ENCODE measurements around the gene SCUBE2.

The SCUBE2 gene

GRCh38 chr11:9091044-9091922 is at the start of gene SCUBE2:
Gene SCUBE2, minus strand, starts transcription at chr11:9091599. Its CDS starts 71 bp downstream, at chr11:9091528.
- peak; percentile 81 for DNase-seq (ENCODE audit: low spot score)

GRCh38 chr11:9141186-9141585 is 49.8 kb upstream of the SCUBE2 start:
- no peak for DNase-seq (ENCODE audit: low spot score)

DNA sequence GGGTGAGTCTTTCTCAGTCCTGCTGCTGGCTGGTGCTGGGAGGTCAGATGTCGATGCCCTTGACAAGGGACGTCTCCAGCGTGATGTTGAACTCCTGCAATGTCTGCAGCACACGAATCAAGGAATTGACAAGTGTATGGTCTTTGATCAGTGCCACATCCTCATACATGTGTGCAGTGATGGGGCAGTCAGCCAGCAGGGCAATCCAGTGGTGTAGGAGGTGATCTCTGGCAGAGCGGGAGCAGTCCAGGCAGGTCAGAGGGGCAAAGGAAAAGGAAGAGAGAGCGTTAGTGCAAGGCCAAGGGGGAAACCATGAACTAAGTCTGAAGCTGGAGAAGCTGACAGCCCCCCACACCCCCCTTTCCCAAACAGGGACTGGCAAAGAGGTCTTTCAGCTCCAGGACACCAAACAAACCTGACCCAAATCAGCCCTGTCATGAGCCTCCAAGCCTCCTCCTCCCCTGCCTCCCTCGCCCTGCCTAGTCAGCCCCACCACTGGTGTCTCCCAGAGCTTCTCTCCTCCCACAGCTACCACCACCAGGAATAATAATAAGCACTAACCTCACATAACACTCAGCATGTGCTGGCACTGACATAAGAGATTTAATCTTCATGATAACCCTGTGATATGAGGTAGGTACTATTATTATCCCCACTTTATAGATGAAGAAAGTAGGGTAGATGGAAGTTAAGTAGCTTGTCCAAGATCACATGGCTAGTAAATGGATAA is 48.4 kb upstream of the SCUBE2 start:
- DNase-seq (ENCODE audit: low spot score) = no peak

DNA sequence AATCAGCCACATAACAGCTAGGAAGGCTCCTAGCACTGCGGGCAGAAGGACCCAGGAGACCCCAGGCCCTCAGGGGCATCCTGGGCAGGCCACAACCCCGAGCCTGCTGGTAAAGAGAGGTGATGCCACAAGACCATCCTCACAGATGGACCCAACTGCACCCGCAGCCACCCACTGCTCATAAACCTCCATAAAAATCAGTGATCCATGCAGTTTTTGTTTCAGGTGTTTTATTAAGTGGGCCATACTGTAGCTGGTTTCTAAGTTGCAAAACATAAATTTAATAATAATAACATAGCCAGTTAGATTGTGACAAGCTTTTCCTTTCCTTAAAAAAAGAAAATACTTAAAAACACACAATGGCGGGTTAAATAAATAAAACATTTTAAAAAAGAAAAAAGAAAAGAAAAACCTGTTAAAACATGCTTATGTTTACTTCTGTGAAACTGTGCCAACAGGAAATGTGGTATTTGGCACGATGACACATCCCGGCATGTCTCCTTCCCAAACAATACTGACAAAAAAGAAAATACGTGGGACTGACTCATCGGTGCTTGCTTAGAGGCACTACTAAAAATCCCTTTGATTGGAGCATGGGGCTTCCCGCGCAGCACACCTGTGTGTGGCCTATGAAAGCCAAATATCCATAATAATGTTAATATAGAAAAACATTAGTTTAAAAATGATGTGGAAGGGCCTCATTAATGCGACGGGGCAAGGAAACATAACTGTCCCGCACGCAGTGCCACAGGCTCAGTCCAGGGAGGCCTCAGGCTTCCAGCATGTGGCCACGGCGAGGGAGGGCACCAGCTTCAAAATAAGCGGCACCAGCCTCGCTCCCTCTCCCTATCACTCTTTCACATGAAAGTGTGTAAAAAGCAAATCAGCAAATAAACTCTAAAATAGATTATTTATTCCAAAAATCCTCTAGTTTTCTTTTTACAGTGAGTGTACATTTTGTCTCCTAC is 47.5 kb upstream of the SCUBE2 start:
- DNase-seq (ENCODE audit: low spot score) = peak; percentile 78

DNA sequence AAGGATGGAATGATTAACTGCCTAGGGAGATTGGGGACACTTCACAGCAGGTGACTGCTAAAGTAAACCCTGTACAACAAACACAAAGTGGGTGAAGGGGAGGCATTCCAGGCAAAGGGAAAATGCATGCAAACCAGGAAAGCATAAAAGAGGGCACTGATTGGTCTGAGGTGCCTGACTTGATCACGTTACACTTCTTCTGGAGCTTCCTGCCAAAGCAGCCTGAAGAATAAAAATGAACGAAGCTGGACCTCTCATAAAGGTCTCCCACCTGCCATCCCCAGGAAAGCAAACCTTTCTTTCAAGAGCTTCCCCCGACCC is 46.7 kb upstream of the SCUBE2 start:
- no peak for DNase-seq (ENCODE audit: low spot score)

DNA sequence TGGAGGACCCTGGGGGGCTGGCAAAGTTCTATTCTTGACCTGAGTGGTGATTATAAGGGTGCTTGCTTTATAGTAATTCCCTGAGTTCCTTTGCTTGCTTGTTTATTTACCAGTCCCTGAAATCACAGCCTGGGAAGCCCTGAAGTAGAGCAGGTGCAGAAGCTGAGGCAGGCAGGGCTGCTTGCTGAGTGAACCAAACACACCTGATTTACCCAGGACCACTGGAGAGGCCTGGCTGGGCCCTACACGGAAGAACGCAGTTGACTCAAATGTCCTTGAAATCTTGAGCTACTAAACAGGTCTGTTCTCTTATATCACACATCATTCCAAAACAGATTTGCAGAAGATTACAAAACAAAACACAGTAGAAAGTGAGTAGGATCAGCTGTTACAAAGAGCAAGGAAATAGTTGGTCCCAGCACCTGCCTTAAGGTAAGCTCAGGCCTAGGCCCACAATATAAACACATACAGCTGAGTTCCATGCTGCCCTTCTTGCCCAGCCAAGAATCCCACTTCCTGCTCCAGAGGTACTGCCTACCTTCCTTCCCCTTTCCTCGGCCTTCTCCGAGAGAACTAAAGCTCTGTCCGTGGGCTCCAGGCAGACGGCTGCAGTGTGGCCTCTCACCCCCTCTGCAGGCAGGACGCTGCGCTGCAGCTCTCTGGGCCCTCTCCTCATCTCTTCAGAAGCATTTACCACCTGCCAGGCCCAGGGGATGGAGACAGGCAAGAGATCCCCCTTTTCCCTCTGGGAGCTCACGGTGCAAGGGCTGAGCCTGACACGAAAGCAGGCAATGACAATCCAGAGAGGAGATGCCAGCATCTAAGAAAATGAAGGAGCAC is 46.1 kb upstream of the SCUBE2 start:
- peak; percentile 85 for DNase-seq (ENCODE audit: low spot score)

- no peak for DNase-seq (ENCODE audit: low spot score)
Measured at GRCh38 chr11:9136741-9137140, 45.3 kb upstream of the SCUBE2 start.

DNA sequence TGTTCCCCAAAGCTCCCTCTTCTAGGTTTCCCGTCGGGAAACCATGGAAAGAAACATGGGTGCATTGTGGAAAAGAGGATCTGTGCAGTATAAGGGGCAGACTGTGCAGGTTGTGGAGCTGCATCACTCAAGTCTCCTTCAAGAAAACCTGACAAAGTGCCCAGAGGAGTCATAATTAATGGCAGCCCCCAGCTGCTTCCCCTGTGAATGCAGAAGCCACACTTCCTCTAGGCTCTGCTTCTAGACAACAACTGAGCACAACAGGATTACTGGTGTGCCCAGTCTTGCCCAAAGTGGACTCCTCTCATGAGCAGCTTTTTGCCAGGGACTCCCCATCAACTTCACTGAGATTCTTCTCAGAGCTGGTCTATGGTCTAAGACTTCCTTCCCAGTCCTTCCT is 42.6 kb upstream of the SCUBE2 start:
- DNase-seq (ENCODE audit: low spot score) = no peak

- no peak for DNase-seq (ENCODE audit: low spot score)
Measured at GRCh38 chr11:9132203-9132878, 40.9 kb upstream of the SCUBE2 start.

- no peak for DNase-seq (ENCODE audit: low spot score)
Measured at GRCh38 chr11:9130297-9130696, 38.9 kb upstream of the SCUBE2 start.

- no peak for DNase-seq (ENCODE audit: low spot score)
Measured at GRCh38 chr11:9126636-9127035, 35.2 kb upstream of the SCUBE2 start.

DNA sequence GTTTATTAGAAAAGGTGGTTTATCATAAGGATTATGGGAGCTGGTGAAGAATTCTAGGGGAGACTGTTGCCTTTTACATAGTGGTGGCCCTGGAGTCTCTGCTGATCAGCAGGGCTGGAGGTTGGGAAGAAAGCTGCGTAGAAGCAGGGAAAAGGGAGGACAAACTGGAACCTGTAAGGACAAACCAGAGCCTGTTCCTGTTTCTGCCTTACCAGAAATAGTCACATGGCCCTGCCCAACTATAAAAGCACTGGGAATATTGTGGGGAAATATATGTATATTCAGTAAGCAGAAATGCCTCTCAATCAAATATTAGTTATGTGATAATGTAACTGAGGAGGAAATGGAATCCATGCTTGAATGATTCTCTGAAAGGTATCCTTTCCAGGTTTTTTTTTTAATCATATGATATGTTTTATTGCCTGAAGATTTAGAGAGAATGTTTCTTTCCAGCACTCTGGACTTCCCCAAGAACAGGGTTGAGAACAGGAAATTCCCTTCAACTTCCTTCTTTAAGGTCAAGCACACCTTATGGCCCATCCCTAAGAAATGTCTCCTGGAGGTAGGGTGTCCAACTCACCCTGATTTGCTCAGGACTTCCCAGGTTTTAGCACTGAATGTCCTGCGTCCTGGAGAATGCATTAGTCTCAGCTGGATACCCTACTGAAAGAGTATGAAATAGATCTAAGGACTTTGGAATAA is 33.9 kb upstream of the SCUBE2 start:
- DNase-seq (ENCODE audit: low spot score) = no peak

- no peak for DNase-seq (ENCODE audit: low spot score)
Measured at GRCh38 chr11:9123595-9124304, 32.4 kb upstream of the SCUBE2 start.

GRCh38 chr11:9121469-9121796 is 30.0 kb upstream of the SCUBE2 start:
- DNase-seq (ENCODE audit: low spot score) = no peak

GRCh38 chr11:9120664-9121468 is 29.5 kb upstream of the SCUBE2 start:
- no peak for DNase-seq (ENCODE audit: low spot score)

DNA sequence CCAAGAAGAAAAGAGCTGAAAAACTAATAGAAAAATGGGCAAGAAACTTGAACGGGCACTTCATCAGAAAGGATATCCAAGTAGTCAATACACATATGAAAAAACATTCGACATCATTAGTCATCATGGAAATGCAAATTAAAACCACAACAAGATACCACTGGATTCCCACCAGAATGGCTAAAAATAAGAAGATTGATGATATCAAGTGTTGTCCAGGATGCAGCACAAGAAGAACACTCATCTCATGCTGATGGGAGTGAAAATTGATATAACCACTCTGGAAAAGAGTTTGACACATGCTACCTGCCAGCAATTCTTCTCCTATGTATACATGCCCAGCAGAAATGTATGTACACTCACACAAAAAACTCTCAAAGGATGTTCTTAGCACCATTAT is 26.9 kb upstream of the SCUBE2 start:
- DNase-seq (ENCODE audit: low spot score) = no peak

GRCh38 chr11:9112075-9112474 is 20.7 kb upstream of the SCUBE2 start:
- DNase-seq (ENCODE audit: low spot score) = no peak

- DNase-seq (ENCODE audit: low spot score) = no peak
Measured at GRCh38 chr11:9109858-9110731, 18.7 kb upstream of the SCUBE2 start.
